Stomach (tissue), 4 donors: ENCODE results near the gene FBXL16.
"Not testable (repeated sequence)": the region's sequence is repeated elsewhere in the genome, so short reads cannot be mapped to it uniquely, and the experiment has no call there.

Experiments used
- POLR2AphosphoS5 ChIP-seq, 3 donors: sonication (generic); formaldehyde crosslinking; IDR thresholded peaks; one replicate each; pipeline ENCODE4 v1.6.1; 2016; ENCODE audit warnings: antibody characterized with exemption in 3 of 3
- TF ChIP-seq, protein P1 (sequence below), 7 experiments: fragments of 450-650 bp in 4 of 7; fragments of 200-600 bp in 3 of 7; sonication (generic) in 3 of 7; IDR thresholded peaks; one replicate each; pipeline ENCODE4 v1.5.1; 2016 to 2019; ENCODE audit warnings: antibody characterized with exemption in 7 of 7, control low read depth in 2 of 7, mild to moderate bottlenecking in 1 of 7

- TF ChIP-seq POLR2AphosphoS5 (IDR thresholded peaks at IDR 0.05): not testable (repeated sequence)
- TF ChIP-seq, protein P1, sequence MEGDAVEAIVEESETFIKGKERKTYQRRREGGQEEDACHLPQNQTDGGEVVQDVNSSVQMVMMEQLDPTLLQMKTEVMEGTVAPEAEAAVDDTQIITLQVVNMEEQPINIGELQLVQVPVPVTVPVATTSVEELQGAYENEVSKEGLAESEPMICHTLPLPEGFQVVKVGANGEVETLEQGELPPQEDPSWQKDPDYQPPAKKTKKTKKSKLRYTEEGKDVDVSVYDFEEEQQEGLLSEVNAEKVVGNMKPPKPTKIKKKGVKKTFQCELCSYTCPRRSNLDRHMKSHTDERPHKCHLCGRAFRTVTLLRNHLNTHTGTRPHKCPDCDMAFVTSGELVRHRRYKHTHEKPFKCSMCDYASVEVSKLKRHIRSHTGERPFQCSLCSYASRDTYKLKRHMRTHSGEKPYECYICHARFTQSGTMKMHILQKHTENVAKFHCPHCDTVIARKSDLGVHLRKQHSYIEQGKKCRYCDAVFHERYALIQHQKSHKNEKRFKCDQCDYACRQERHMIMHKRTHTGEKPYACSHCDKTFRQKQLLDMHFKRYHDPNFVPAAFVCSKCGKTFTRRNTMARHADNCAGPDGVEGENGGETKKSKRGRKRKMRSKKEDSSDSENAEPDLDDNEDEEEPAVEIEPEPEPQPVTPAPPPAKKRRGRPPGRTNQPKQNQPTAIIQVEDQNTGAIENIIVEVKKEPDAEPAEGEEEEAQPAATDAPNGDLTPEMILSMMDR (IDR thresholded peaks at IDR 0.05): peak in 3 of 7 experiments; percentile 16 to 23 (median 17)
Observed at GRCh38 chr16:712740-713250, 7.2 kb upstream of the FBXL16 start.
